HepG2 (cell line): ENCODE results near the gene DSTYK. TPM values are rescaled to one million over a fixed set of nuclear protein-coding genes. Genes with fewer than 3 reads are reported as not detected.
A peak's percentile ranks its signal among the peaks of the same experiment; 100 is the strongest.

Experiments
- CHCHD3 ChIP-seq: sonication (generic); formaldehyde crosslinking; IDR thresholded peaks from 2 replicates; pipeline ENCODE4 v1.8.0; 2022; ENCODE audit warnings: mild to moderate bottlenecking, missing genetic modification reagents, moderate library complexity
- FOXO1 ChIP-seq: sonication (generic); formaldehyde crosslinking; IDR thresholded peaks from 2 replicates; pipeline ENCODE4 v1.4.0; 2020; ENCODE audit warnings: missing genetic modification reagents
- KDM5A ChIP-seq: fragments of 200-600 bp; sonication (generic); IDR thresholded peaks from 2 replicates; pipeline ENCODE4 v1.7.0; 2018; ENCODE audit warnings: antibody characterized with exemption, mild to moderate bottlenecking, low read length, borderline replicate concordance
- KDM5B ChIP-seq: sonication (generic); formaldehyde crosslinking; IDR thresholded peaks from 2 replicates; pipeline ENCODE4 v1.4.0; 2020; ENCODE audit warnings: missing genetic modification reagents, mild to moderate bottlenecking, borderline replicate concordance
- MATR3 ChIP-seq: sonication (generic); formaldehyde crosslinking; IDR thresholded peaks from 2 replicates; pipeline ENCODE4 v1.4.0; 2020; ENCODE audit warnings: missing genetic modification reagents
- MEIS2 ChIP-seq: sonication (generic); formaldehyde crosslinking; IDR thresholded peaks from 2 replicates; pipeline ENCODE4 v1.9.0; 2021; ENCODE audit warnings: mild to moderate bottlenecking, missing genetic modification reagents
- MXD4 ChIP-seq: IDR thresholded peaks from 2 replicates; pipeline ENCODE4 v1.6.1; 2016; ENCODE audit warnings: mild to moderate bottlenecking, missing biosample characterization, missing genetic modification reagents
- RFX3 ChIP-seq: IDR thresholded peaks from 2 replicates; pipeline ENCODE4 v1.6.1; 2016; ENCODE audit warnings: missing biosample characterization, missing genetic modification reagents
- SRSF4 ChIP-seq: fragments of 200-400 bp; formaldehyde crosslinking; IDR thresholded peaks from one replicate; pipeline ENCODE4 v1.6.1; 2018; ENCODE audit warnings: mild to moderate bottlenecking, low read depth, low read length, moderate library complexity; ENCODE audit not compliant: poor library complexity, severe bottlenecking
- ZFY ChIP-seq: sonication (generic); formaldehyde crosslinking; IDR thresholded peaks from 2 replicates; pipeline ENCODE4 v1.4.0; 2020; ENCODE audit warnings: missing genetic modification reagents
- ZFYVE20 ChIP-seq: sonication (generic); formaldehyde crosslinking; IDR thresholded peaks from 2 replicates; pipeline ENCODE4 v1.8.0; 2023; ENCODE audit warnings: low read depth, mild to moderate bottlenecking, moderate library complexity, missing genetic modification reagents, borderline replicate concordance
- ZMAT3 ChIP-seq: sonication (generic); formaldehyde crosslinking; conservative IDR thresholded peaks from 2 replicates; pipeline ENCODE4 v1.7.0; 2021; ENCODE audit warnings: missing genetic modification reagents
- ZNF296 ChIP-seq: sonication (generic); formaldehyde crosslinking; conservative IDR thresholded peaks from 2 replicates; pipeline ENCODE4 v1.5.0; 2020; ENCODE audit warnings: mild to moderate bottlenecking, missing genetic modification reagents
- polyA plus RNA-seq, 8 experiments: library from polyadenylated mRNA; depleted of rRNA in 3 of 8; stranded (reverse) in 7 of 8; unstranded in 1 of 8; fragments of >200 nt; fragmentation: Illumina TruSeq in 4 of 8; extraction: Trizol in 4 of 8; gene quantifications; 2 replicates each; pipeline versions ENCODE4 v1.2.1 to v1.2.3, GENCODE V29; 2011 to 2016; ENCODE audit warnings: low read depth in 4 of 8, missing spikeins in 1 of 8, mixed read lengths in 1 of 8; ENCODE audit not compliant: insufficient read depth in 1 of 8
- total RNA-seq, 5 experiments: library from RNA; depleted of rRNA; stranded (reverse); fragments of >200 nt; fragmentation: Illumina TruSeq; extraction: Trizol; gene quantifications; 2 replicates each; pipeline ENCODE4 v1.2.3, GENCODE V29; 2016; ENCODE audit warnings: low read depth in 1 of 5
- TF ChIP-seq, protein P1 (sequence below): IDR thresholded peaks from 2 replicates; pipeline ENCODE4 v1.6.1; 2016; ENCODE audit warnings: missing compliant biosample characterization, missing genetic modification reagents, borderline replicate concordance
- TF ChIP-seq, protein P2 (sequence below): sonication (generic); formaldehyde crosslinking; IDR thresholded peaks from 2 replicates; pipeline ENCODE4 v1.8.1; 2023; ENCODE audit warnings: mild to moderate bottlenecking, missing genetic modification reagents
- TF ChIP-seq, protein P3 (sequence below): sonication (generic); formaldehyde crosslinking; IDR thresholded peaks from 2 replicates; pipeline ENCODE4 v1.9.0; 2021; ENCODE audit warnings: missing genetic modification reagents, borderline replicate concordance
- TF ChIP-seq, protein P4 (sequence below): sonication (generic); formaldehyde crosslinking; IDR thresholded peaks from 2 replicates; pipeline ENCODE4 v1.5.1; 2020; ENCODE audit warnings: missing genetic modification reagents, mild to moderate bottlenecking, borderline replicate concordance
- TF ChIP-seq, protein P5 (sequence below): sonication (generic); formaldehyde crosslinking; IDR thresholded peaks from 2 replicates; pipeline ENCODE4 v1.4.0; 2020; ENCODE audit warnings: missing genetic modification reagents

Gene DSTYK
- total and polyA plus RNA-seq, 2 of the 13 experiments (the other 11 are each of a cell fraction or from before 2014, with no cell fraction given), result 2.6 to 4.8 TPM

DNA sequence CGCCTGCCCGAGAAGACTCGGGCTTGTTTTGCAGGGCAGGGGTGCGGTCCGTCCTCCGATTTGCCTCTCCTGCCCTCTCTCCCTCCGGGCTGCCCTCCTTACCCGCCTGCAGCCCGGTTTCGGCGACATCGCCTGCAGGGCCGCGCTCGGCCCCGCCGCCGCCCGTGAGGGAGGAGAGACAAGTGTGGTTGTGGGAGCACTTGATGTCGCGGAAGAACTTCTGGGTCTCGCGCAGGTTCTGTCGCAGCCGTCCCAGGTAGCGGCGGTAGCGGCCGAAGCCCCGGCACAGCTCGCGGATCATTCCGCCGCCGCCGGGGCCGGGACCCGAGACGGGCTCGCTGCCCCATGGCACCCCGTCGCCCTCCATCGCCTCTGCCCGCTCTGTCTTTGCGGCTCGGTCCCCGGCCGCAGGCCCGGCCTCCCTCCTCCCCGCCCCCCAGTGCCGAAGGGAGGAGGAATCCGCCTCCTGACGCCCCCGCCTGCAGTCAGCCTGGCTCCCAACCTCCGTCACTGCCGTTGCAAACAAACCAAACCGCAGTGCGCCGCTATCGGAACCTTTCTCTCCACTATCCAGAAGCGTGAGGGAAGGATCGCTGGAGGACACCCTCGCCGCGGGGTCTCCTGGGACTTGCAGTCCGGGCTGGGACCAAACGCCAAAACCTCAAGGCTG, at the start of gene DSTYK (continued):
- TF ChIP-seq, protein P1, sequence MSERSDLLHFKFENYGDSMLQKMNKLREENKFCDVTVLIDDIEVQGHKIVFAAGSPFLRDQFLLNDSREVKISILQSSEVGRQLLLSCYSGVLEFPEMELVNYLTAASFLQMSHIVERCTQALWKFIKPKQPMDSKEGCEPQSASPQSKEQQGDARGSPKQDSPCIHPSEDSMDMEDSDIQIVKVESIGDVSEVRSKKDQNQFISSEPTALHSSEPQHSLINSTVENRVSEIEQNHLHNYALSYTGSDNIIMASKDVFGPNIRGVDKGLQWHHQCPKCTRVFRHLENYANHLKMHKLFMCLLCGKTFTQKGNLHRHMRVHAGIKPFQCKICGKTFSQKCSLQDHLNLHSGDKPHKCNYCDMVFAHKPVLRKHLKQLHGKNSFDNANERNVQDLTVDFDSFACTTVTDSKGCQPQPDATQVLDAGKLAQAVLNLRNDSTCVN (CRISPR knock-in tag), result peak; percentile 39; the same call in 1 of the 2 replicates
- TF ChIP-seq ZFYVE20 (CRISPR knock-in tag), result peak; percentile 73; the same call in 1 of the 2 replicates
- TF ChIP-seq, protein P2, sequence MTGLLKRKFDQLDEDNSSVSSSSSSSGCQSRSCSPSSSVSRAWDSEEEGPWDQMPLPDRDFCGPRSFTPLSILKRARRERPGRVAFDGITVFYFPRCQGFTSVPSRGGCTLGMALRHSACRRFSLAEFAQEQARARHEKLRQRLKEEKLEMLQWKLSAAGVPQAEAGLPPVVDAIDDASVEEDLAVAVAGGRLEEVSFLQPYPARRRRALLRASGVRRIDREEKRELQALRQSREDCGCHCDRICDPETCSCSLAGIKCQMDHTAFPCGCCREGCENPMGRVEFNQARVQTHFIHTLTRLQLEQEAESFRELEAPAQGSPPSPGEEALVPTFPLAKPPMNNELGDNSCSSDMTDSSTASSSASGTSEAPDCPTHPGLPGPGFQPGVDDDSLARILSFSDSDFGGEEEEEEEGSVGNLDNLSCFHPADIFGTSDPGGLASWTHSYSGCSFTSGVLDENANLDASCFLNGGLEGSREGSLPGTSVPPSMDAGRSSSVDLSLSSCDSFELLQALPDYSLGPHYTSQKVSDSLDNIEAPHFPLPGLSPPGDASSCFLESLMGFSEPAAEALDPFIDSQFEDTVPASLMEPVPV (CRISPR knock-in tag), result peak; percentile 77; the same call in 1 of the 2 replicates
- no peak for TF ChIP-seq RFX3
- TF ChIP-seq MEIS2 (CRISPR knock-in tag), result no peak
- TF ChIP-seq, protein P3, sequence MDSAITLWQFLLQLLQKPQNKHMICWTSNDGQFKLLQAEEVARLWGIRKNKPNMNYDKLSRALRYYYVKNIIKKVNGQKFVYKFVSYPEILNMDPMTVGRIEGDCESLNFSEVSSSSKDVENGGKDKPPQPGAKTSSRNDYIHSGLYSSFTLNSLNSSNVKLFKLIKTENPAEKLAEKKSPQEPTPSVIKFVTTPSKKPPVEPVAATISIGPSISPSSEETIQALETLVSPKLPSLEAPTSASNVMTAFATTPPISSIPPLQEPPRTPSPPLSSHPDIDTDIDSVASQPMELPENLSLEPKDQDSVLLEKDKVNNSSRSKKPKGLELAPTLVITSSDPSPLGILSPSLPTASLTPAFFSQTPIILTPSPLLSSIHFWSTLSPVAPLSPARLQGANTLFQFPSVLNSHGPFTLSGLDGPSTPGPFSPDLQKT (CRISPR knock-in tag), result no peak
- TF ChIP-seq, protein P4, sequence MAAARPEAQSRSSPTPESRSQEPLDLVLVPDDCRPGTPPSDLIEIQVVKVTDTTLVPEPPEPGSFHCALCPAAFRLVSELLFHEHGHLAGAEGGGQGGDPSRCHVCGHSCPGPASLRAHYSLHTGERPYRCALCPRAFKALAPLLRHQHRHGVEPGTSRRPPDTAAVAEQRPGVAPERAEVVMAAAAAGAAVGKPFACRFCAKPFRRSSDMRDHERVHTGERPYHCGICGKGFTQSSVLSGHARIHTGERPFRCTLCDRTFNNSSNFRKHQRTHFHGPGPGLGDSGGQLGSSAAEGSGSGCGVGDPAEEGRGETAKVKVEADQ (CRISPR knock-in tag), result peak; percentile 29; the same call in 1 of the 2 replicates
- TF ChIP-seq ZFY (CRISPR knock-in tag), result peak; percentile 90
- peak; percentile 66; the same call in 1 of the 2 replicates for TF ChIP-seq FOXO1 (CRISPR knock-in tag)
- TF ChIP-seq KDM5A, result peak; percentile 96
- TF ChIP-seq MATR3 (CRISPR knock-in tag), result no peak
- TF ChIP-seq MXD4 (CRISPR knock-in tag), result peak; percentile 31; the same call in 1 of the 2 replicates
- peak; percentile 57; the same call in 1 of the 2 replicates for TF ChIP-seq ZMAT3 (CRISPR knock-in tag)
- peak; percentile 92 for TF ChIP-seq KDM5B (CRISPR knock-in tag)
- peak; percentile 73; the same call in 1 of the 2 replicates for TF ChIP-seq CHCHD3 (CRISPR knock-in tag)
- TF ChIP-seq, protein P5, sequence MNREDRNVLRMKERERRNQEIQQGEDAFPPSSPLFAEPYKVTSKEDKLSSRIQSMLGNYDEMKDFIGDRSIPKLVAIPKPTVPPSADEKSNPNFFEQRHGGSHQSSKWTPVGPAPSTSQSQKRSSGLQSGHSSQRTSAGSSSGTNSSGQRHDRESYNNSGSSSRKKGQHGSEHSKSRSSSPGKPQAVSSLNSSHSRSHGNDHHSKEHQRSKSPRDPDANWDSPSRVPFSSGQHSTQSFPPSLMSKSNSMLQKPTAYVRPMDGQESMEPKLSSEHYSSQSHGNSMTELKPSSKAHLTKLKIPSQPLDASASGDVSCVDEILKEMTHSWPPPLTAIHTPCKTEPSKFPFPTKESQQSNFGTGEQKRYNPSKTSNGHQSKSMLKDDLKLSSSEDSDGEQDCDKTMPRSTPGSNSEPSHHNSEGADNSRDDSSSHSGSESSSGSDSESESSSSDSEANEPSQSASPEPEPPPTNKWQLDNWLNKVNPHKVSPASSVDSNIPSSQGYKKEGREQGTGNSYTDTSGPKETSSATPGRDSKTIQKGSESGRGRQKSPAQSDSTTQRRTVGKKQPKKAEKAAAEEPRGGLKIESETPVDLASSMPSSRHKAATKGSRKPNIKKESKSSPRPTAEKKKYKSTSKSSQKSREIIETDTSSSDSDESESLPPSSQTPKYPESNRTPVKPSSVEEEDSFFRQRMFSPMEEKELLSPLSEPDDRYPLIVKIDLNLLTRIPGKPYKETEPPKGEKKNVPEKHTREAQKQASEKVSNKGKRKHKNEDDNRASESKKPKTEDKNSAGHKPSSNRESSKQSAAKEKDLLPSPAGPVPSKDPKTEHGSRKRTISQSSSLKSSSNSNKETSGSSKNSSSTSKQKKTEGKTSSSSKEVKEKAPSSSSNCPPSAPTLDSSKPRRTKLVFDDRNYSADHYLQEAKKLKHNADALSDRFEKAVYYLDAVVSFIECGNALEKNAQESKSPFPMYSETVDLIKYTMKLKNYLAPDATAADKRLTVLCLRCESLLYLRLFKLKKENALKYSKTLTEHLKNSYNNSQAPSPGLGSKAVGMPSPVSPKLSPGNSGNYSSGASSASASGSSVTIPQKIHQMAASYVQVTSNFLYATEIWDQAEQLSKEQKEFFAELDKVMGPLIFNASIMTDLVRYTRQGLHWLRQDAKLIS (CRISPR knock-in tag), result no peak
- TF ChIP-seq SRSF4, result no peak
- no peak for TF ChIP-seq ZNF296
